Measurements from ENCODE around the gene MRM3. TPM values are rescaled to one million over a fixed set of nuclear protein-coding genes. Genes with fewer than 3 reads are reported as not detected.
"Not testable (repeated sequence)": the region's sequence is repeated elsewhere in the genome, so short reads cannot be mapped to it uniquely, and the experiment has no call there.

MRM3 gene
- total RNA-seq, 2 donors from 2014 or later: 14.0 to 18.7 TPM

DNA sequence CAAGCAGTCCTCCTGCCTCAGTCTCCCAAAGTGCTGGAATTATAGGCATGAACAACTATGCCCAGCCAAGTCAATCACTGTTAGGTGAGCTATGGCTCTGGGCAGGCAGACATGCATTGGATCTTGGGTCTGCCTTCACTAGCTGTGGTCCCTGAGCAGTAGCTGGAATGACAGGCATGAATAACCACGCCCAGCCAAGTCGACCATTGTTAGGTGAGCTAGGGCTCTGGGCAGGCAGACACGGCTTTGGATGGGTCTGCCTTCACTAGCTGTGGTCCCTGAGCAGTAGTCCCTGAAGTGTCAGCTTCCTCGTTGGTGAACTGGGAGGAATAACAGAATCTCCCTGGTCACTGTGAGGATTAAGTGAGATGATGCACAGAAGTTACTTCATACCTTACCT is 6.4 kb downstream of the MRM3 start:
- TF ChIP-seq, protein P1, sequence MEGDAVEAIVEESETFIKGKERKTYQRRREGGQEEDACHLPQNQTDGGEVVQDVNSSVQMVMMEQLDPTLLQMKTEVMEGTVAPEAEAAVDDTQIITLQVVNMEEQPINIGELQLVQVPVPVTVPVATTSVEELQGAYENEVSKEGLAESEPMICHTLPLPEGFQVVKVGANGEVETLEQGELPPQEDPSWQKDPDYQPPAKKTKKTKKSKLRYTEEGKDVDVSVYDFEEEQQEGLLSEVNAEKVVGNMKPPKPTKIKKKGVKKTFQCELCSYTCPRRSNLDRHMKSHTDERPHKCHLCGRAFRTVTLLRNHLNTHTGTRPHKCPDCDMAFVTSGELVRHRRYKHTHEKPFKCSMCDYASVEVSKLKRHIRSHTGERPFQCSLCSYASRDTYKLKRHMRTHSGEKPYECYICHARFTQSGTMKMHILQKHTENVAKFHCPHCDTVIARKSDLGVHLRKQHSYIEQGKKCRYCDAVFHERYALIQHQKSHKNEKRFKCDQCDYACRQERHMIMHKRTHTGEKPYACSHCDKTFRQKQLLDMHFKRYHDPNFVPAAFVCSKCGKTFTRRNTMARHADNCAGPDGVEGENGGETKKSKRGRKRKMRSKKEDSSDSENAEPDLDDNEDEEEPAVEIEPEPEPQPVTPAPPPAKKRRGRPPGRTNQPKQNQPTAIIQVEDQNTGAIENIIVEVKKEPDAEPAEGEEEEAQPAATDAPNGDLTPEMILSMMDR (conservative IDR thresholded peaks at IDR 0.05): no peak
- Histone ChIP-seq H3K27ac (ENCODE audit: low read depth, low read length) (no peak overlapping the region), H3K9ac (ENCODE audit: extremely low read depth, low read length, poor library complexity, severe bottlenecking) (no peak overlapping the region), H3K9me3 (ENCODE audit: control insufficient read depth, low read length) (no peaks in the 10 kb centered on the region), H3K36me3 (ENCODE audit: control insufficient read depth, insufficient read depth, low read length) (peaks cover 56% of the 10 kb centered on the region), H3K27me3 (ENCODE audit: control insufficient read depth, insufficient read depth, low read length, poor library complexity, severe bottlenecking) (no peaks in the 10 kb centered on the region), H3K4me3 (ENCODE audit: low read length) (no peak overlapping the region), H3K4me1 (ENCODE audit: control insufficient read depth, insufficient read depth, low read length) (peaks cover 2% of the 10 kb centered on the region)
- Mint-ChIP-seq H3K4me1 (peaks cover 6% of the 10 kb centered on the region), H3K9me3 (no peaks in the 10 kb centered on the region), H3K27me3 (ENCODE audit: insufficient read depth) (no peaks in the 10 kb centered on the region), H3K4me3 (no peak overlapping the region), H3K36me3 (ENCODE audit: low read depth) (peaks cover 57% of the 10 kb centered on the region), H3K27ac (no peak overlapping the region)
- no peak for DNase-seq
- 92 to 96% methylated on average over 4 of the region's 4 CpGs for WGBS, 2 experiments (ENCODE audit: insufficient coverage in 1 of 2, insufficient read length in 1 of 2)

DNA sequence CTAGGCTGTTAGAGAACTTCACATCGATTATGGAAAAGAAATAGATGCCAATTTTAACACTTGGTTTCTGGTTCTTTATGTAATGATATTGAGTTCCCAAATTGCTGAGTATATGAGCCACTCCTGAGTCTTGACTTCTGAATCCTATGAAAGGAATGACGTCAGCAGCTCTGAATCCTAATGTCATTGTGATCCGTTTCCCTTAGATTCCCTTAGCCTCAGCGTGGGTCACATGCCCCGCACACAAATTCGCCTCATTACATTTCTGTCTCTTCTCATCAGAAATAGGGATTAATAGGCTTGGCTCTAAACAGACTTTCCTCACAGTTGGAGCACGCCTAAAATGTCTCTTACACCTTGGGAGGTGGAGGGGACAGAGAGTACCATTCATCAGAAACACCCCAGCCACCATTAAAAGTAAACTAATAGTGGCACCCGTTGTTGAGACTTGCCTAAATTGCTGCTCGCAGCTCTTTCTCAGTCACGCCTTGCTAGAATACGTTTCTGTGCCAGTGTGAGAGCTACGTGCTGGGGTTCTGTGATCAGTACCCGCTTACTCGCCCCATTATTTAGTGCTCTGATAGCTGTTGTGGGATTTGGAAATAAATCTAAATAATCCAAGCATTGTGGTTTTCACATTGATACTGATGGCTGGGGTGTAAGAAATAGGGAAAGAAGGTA is 7.1 kb downstream of the MRM3 start:
- no peak overlapping the region for H3K4me3 ChIP-seq (ENCODE audit: low read length)
- no peaks in the 10 kb centered on the region for H3K27me3 ChIP-seq (ENCODE audit: control insufficient read depth, insufficient read depth, low read length, poor library complexity, severe bottlenecking)
- H3K36me3 Mint-ChIP-seq (ENCODE audit: low read depth): peaks cover 53% of the 10 kb centered on the region
- WGBS, 2 experiments (ENCODE audit: insufficient coverage in 1 of 2, insufficient read length in 1 of 2): 97 to 99% methylated on average over 13 to 14 of the region's 14 CpGs
- TF ChIP-seq, protein P1 (conservative IDR thresholded peaks at IDR 0.05): no peak
- H3K27ac Mint-ChIP-seq: peak overlapping the region; percentile 35
- peaks cover 9% of the 10 kb centered on the region for H3K4me1 Mint-ChIP-seq
- DNase-seq: no peak
- no peaks in the 10 kb centered on the region for H3K9me3 Mint-ChIP-seq
- peaks cover 53% of the 10 kb centered on the region for H3K36me3 ChIP-seq (ENCODE audit: control insufficient read depth, insufficient read depth, low read length)
- no peaks in the 10 kb centered on the region for H3K27me3 Mint-ChIP-seq (ENCODE audit: insufficient read depth)
- H3K27ac ChIP-seq (ENCODE audit: low read depth, low read length): no peak overlapping the region
- H3K4me1 ChIP-seq (ENCODE audit: control insufficient read depth, insufficient read depth, low read length): no peaks in the 10 kb centered on the region
- no peak overlapping the region for H3K9ac ChIP-seq (ENCODE audit: extremely low read depth, low read length, poor library complexity, severe bottlenecking)
- H3K9me3 ChIP-seq (ENCODE audit: control insufficient read depth, low read length): no peaks in the 10 kb centered on the region
- H3K4me3 Mint-ChIP-seq: no peak overlapping the region

DNA sequence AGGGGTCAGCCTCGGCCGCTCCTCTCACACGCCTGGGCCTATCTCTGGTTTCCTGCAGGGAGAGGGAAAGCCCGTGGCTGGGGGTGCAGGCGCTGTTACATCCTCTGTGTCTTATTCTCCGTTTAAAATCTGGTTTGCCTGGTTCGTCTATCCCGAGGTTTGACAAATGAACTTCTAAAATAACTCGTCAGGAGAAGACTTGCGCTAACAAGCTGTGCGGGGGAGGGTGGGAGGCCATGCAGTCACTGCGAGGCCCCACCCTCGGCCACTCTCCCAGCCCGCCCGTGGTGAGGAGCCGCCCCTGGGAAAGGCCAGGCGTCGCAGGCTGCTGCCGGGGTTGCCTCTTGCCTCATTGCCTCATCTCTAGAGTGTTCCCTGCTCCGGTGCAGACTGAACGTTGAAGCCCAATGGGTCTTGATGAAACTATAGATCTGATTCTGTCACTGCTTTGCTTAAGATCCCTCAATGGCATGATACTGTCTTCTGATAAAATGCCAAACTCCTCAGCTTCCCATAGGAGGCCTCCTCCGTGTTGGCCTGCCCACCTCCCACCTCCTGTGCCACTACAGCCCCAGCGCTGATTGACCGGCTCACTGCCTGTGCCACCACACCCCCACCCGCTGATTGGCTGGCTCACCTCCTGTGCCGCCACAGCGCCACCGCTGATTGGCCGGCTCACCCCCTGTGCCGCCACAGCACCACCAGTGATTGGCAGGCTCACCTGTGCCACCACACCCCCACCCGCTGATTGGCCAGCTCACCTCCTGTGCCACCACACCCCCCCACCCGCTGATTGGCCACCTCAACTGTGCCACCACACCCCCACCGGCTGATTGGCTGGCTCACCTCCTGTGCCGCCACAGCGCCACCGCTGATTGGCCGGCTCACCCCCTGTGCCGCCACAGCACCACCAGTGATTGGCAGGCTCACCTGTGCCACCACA is 8.0 kb downstream of the MRM3 start:
- H3K27me3 Mint-ChIP-seq (ENCODE audit: insufficient read depth); H3K9me3 Mint-ChIP-seq; H3K4me3 ChIP-seq (ENCODE audit: low read length); H3K27me3 ChIP-seq (ENCODE audit: control insufficient read depth, insufficient read depth, low read length, poor library complexity, severe bottlenecking); H3K9me3 ChIP-seq (ENCODE audit: control insufficient read depth, low read length); H3K4me3 Mint-ChIP-seq; H3K4me1 ChIP-seq (ENCODE audit: control insufficient read depth, insufficient read depth, low read length); H3K9ac ChIP-seq (ENCODE audit: extremely low read depth, low read length, poor library complexity, severe bottlenecking); H3K27ac ChIP-seq (ENCODE audit: low read depth, low read length): not testable (repeated sequence)
- peak; percentile 98 for DNase-seq
- H3K36me3 ChIP-seq (ENCODE audit: control insufficient read depth, insufficient read depth, low read length): peaks cover 45% of the 10 kb centered on the region
- Mint-ChIP-seq H3K27ac (peak overlapping the region; percentile 35), H3K4me1 (peaks cover 16% of the 10 kb centered on the region), H3K36me3 (ENCODE audit: low read depth) (peaks cover 56% of the 10 kb centered on the region)
- WGBS, 2 experiments (ENCODE audit: insufficient coverage in 1 of 2, insufficient read length in 1 of 2): 85 to 89% methylated on average over 18 to 29 of the region's 38 CpGs

DNA sequence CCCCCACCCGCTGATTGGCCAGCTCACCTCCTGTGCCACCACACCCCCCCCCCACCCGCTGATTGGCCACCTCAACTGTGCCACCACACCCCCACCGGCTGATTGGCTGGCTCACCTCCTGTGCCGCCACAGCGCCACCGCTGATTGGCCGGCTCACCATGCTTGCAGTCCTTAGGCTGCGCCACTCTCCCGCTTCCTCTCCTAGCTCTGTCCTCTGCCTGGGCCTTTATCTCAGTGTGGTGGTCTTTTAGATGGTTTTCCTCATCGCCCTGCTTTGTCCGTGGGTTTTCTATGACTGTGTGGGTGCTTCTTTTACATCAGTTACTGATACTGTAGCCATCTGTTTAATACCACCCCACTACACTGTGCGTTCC is 8.7 kb downstream of the MRM3 start:
- not testable (repeated sequence) for H3K4me1 ChIP-seq (ENCODE audit: control insufficient read depth, insufficient read depth, low read length); H3K27ac ChIP-seq (ENCODE audit: low read depth, low read length); H3K27ac Mint-ChIP-seq; H3K4me3 Mint-ChIP-seq; H3K27me3 ChIP-seq (ENCODE audit: control insufficient read depth, insufficient read depth, low read length, poor library complexity, severe bottlenecking); H3K9me3 ChIP-seq (ENCODE audit: control insufficient read depth, low read length); H3K9ac ChIP-seq (ENCODE audit: extremely low read depth, low read length, poor library complexity, severe bottlenecking); H3K27me3 Mint-ChIP-seq (ENCODE audit: insufficient read depth); H3K9me3 Mint-ChIP-seq; H3K4me3 ChIP-seq (ENCODE audit: low read length)
- peaks cover 19% of the 10 kb centered on the region for H3K4me1 Mint-ChIP-seq
- 83 to 92% methylated on average over 2 to 7 of the region's 12 CpGs for WGBS, 2 experiments (ENCODE audit: insufficient coverage in 1 of 2, insufficient read length in 1 of 2)
- H3K36me3 Mint-ChIP-seq (ENCODE audit: low read depth): peaks cover 55% of the 10 kb centered on the region
- peak; percentile 94 for DNase-seq
- H3K36me3 ChIP-seq (ENCODE audit: control insufficient read depth, insufficient read depth, low read length): peaks cover 45% of the 10 kb centered on the region
